Inflammatory macrophage treated with lipopolysaccharide for 4 hours (primary cell): ENCODE data around the gene SULF2.

Experiments
- DNase-seq: peaks from one replicate; pipeline ENCODE4 v3.0.0-alpha.2; 2020

The SULF2 gene

DNA sequence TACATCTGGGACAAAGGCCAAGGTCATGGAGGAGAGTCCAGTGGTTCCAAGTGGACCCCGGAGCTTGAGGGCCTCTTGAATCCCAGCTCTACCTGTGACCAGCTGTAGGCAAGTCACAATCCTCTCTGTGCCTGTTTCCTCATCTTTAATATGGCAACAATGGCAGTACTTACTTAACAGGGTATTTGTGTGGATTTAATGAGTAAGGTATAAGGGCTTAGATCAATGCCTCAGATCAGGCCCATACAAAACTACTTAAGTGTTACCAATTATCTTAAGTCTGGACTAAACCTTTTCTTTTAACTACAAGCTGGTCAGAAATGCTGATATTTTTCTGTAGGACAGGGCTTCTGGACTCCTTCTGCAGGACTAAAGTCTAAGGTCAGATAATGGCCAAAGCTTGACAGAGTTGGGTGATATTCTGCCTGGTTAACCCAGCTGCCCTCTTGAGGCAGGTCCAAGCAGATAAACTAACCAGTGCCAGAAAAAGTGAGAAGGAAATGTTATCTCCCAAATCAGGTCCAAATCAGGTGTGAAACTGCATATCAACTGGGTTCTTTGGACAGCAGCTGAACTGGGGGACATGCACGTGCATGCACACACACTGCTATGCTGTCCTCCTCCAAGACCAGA lies 2.2 kb downstream of the SULF2 start:
- no peak for DNase-seq

DNA sequence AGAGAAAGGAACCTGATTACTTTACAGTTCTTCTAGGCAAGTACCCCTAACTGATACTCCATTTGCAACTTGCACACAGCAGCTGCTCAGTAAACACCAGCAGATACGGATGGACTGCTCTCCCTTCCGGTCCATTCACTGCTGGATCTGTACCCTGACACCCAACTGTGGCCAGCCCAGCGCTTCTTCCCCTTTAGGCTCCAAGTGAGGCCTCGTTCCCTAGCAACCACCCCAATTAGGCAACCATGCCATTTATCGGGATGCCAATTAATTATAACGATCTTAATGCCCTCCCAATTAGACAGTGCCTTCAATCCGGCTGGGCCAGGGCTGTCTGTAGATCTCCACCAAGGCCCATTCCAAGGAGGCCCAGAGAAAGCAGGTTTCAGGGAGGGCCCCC lies 3.2 kb downstream of the SULF2 start:
- DNase-seq = no peak

DNA sequence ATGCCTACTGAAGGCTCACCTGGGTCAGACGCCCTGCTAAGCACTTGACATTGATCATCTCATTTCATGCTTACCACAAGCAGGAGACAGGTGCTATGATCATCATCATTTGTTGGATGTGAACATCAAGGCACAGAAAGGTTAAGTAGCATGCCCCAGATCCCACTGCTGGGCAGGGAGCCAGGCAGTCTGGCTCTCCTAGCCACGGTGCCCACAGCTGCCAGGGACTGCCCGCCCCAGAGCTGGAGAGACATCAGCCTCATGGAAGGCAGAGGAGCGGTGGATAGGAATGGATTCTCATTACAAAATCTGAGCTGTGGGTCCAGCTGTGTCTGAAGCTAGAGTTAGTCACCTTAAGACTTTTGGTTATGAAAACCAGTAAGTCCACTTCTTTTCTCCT lies 3.6 kb downstream of the SULF2 start:
- DNase-seq = no peak

DNA sequence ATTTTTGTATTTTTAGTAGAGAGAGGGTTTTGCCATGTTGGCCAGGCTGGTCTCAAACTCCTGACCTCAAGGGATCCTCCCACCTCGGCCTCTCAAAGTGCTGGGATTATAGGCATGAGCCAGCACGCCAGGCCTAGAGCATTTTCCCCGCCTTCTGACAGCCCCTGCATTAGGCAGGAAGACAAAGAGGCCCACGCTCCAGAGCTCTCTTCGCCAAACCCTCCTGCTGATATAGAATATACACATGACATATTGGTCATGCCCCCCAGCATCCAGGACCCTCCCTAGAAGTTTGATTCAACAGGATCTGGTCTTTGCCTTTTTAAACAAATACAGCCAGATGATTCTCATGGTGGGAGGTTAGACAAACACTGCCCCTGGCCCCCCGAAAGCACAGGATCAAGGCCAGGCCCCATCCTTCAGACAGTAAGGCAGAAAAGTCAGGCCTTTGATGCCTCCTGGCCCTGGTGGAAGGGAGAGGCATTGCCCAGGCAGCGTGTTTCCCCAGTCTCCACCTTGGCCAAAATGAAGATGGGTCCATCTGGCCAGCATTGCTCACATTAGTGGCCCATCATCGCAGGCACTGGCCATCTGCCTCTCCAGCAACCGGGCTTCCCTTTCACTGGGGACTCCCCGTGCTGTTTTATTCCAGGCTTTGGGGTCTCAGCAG lies 4.4 kb downstream of the SULF2 start:
- no peak for DNase-seq

DNA sequence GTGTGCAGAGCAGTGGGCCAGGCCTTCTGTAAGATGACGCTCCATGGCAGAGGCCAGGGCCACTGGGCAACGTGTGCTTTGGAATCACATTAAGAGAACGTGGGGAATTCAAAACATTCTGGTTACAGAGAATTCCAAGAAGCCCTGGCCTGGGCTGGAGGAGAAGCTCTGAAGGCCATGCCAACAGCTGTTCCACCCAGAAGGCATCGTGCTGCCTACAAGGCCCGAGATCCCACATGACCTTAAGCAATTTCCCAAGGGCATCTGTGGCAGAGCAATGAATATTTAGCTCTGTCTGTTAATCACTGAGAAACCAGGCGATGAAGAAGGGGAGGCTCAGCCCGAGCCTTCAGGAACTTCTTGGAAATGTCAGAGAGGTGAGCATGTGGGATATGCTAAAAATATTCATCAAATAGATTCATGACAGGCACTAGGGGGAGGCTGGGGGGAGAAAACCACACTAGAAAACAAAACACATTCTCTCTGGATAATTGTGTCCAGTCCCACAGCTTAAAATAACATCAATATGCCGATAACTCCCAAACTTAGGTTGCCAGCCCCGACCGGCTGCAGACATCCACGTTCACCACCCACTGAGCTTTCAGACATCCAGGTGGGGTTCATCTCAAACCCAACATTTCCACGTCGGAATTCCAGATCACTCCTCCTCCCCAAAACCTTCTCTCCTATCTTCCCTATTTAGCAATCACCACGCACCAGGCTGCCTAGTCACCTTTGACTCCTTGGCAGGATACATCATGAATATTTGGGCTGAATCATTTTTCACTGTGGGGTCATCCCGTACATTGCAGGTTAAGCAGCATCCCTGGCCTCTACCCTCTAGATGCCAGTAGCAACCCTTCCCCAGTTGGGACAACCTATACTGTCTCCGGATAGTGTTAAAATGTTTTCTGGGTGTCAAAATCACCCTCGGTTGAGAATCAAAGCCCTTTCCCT lies 6.6 kb downstream of the SULF2 start:
- no peak for DNase-seq

DNA sequence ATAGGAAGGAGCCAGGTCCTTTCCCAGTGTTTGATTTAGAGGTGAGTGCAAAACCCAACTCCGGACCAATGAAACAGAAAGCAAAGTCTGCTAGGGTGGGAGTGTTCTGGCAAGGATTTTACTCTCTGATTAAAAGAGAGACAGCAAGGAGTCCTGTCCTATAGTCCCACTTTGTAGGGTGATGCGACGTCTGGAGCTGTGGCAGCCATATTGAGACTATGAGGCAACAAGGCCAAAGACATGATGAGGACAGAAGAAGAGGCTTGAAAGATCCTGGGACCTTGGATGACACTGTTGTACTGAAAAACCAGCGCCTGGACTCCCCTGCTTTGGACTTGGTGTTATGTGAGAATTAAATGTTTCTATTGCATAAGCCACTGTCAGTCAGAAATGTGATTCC lies 8.1 kb downstream of the SULF2 start:
- no peak for DNase-seq

DNA sequence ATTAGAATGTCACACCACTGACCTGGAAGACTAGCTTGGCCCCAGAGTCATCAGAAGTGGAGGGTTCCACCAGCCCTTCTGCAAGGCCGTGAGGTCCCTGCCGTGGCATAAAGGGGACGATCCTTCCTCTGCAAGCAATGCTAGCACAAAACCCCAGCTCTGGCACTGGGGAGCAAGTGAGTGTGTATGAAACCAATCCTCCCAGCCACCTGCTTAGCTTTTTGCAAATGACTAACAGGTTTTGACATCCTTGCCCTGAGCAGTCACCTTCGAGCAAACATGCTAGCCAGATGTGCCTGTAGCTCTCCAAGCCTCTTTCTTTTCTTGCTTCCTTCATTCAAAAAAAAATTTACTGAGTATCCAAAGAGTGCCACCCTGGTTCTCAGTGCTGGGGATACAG lies 8.6 kb downstream of the SULF2 start:
- DNase-seq = no peak

DNA sequence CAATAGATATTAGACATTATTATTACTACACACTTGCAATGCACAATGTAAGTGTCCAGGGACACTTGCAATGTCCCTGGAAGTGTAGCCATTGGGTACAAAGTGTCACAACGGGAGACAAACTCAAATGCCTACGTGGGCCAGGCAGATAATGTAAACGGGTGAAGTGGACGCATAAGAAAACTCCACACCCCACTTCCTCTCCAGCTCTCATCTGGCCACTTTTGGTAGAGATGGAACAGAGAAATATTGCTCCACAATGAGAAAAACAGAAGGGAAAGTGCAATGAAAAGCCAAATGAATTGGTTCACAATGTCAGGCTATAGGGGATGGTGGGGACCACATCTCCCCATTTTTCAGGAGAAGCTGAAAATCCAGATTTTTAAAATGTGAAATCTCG lies 9.4 kb downstream of the SULF2 start:
- DNase-seq = peak; percentile 75

DNA sequence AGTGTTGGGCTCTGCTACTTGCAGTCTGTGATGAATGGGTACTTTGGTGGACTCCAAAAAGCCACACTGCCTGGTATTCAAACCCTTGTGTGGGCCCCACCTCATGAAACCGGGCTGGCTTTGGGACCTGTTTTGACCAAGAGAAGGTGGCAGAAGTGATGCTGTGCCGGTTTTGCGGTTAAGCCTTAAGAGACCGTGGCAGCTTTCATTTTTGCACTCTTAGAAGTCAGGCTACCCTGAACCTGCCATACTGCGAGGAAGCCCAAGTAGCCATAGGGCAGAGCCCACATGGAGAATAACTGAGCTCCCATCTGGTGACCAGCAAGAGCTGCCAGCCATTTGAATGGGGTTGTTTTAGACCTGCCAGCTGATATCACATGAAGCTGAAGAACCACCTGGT lies 10.2 kb downstream of the SULF2 start:
- DNase-seq = no peak

DNA sequence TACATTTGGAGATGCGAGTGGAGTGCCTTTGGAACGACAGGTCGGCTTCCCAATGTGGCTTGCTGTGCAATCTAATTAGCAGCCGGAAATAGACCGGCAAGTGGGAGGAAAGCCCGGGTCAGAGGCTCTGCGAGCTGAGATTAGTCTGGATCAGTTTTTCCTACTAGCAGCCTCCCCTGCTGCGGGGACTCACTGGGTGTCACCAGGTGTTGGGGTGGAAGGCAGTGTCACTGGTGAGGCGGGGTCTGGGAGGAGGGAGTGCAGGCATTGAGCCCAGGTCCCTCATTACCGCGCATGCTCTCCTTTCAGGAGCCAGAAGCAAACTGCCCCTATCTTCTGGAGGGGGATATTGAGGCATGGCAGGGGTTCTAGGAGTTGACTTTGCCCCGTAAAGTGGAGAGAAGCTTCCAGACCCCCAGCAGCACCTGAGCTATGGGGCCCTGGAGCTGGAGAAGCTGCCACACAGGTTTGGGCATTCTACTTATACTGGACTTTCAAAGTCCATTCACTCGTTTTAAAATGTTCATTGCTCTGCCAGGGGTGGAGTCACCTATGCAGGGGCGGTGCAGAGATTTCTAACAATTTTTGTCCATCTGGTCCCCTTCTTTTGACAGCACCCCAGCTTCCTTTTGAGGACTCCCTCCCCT lies 11.0 kb downstream of the SULF2 start:
- no peak for DNase-seq

DNA sequence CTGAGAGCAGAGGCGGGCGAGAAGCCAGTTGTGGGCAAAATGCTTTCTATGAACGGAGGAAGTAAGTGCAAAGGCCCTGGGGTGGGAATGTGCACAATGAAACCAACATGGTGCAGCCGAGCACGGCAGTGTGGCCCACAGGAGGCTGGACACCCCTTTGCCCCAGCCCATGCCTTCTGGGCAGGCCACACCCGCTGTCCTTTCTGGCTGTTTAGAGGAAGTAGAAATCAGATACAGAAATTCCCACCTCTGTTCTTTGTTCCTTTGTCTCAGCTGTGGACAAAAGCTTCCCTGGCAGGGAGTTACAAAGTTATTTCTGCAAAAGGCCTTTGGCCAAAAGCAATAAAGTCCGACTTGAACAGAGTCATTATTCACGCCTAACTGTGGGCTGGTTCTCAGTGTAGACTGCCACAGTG lies 11.9 kb downstream of the SULF2 start:
- peak; percentile 67 for DNase-seq

DNA sequence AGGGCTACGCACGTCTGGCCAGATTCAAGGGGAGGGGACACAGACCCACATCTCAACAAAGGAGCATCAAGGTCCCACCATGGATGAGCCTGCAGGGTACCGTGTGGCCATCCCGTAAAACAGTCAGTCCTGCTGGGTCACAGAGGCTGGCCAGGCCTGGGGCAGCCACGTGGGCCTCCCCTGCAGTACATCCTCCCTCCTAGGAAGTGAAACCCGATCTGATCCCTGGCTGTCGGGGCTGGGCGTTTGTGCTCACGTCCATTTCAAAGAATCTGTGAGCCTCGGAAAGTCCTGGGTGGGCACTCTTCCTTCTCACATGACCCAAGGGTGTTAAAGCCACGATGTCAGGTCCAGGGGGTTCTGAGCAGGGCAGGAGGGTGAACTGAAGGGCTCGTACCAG lies 14.3 kb downstream of the SULF2 start:
- peak; percentile 83 for DNase-seq

DNA sequence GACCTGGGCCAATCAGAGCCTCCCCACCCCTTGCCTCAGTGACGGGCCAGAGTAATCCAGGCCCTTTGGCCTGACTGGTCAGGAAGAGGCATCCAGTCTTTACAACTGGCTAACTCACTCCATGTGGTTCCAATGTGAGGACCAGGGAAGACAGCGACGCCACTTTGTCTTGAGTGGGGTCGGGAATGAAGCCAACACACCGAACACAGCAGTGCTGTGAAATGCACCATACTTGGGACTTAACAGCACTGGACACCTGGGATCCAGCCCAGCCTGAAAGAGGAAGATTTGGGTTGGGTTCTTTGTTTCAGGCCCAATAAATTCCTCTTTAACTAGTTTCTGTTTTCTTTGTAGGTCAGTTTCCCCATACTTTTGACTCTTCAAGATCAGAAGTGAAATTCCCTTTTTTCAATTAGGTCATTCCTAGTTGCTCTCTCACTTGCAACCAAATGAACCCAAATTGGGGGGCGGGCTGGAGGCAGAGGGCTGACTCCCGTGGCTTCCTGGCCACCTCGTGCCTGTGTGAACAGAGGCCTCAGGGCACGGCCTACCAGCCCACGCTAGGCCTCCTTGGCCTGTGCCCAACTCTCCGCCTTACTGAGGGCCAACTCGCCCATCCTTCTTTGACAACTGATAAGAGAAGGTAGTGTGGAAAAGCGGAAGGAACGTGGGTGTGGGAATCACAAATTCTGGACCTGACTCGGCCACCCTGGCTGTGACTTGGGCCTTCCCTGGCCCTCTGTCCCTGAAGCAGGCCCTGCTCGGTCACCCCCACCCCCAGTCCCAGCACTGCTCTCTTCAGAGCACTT lies 17.1 kb downstream of the SULF2 start:
- DNase-seq = peak; percentile 98

DNA sequence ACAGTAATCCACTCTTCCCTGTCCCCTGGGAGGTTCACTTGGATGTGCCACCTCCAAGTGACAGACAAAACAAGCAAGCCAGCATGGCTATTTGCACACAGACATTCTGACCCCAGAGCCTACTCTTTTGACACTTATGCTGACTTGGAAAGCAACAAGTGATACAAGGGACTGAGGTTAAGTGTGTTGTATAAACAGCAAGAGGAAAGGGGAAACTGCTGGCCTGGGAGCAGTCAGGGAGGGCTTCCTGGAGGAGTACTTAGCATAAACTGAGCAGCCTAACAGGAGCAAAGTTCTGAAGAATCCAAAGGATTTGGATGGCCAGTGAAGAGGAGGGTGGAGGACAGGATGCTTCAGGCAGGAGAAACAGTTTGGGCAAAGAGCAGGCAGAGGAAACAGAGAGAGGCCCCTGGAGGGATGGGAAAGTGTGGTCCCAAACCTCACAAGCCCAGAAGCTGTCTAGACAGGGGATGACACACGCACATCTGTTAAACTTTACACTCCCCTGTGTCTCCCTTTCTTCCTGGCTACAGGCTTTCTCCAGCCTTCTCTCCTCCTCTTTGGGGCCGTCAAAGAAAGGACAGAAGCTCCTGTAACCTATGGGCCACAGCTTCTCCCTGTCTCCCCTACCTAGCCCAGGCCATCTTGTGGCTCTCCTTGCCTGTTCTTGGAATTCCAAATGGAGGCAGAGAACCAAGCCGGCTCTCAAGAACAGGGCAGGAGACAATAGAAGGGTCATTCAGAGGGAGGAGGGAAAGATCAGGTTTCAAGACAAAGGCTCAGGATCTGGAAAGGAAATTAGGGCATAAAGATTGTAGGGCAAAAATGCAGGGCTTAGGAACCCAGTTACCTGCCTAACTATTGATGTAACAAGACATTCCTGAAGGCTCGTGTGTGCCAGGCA lies 19.3 kb downstream of the SULF2 start:
- peak; percentile 45 for DNase-seq

DNA sequence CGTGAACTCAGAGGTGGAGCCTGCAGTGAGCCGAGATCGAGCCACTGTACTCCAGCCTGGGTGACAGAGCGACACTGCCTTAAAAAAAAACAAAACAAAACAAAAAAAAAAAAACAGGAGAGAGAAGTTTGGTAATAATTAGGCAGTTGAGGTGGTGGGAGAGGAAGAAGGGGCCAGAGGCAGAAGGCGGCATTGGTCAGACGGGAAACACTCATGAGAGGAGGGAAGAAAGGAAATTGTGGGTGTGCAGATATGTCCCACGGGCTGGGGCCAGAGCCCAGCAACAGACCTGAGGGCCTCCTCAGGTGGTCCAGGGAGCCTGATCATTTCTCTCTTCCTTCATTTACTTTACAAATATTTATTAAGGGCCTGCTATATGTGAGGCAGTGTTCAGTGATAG lies 20.0 kb downstream of the SULF2 start:
- peak; percentile 54 for DNase-seq

DNA sequence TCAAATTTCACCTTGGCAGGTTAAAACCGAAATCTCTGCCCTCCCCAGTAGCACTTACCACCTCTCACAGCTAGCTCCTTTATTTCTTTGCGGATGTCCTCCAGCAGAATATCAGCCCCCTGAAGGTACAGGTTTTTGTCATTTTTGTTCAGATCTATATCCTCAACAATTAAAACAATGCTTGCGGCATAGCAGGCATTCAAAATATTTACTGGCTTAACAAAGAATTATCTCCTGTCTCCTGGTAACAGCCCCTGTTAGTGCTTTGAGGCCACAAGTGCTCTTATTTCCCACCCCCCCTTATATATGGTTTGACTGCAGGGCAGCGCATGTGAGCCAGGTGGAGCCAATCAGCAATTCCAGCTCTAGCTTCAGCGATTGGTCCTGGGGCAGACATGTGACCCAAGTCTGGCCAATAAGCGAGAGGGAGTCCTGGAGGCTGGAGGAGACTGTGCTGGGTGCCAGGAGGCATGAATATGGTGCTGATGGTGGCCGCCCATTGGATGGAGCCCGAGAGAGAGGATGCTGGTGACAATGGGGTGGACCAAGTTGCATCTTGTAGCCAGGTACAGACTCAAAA lies 21.0 kb downstream of the SULF2 start:
- no peak for DNase-seq

DNA sequence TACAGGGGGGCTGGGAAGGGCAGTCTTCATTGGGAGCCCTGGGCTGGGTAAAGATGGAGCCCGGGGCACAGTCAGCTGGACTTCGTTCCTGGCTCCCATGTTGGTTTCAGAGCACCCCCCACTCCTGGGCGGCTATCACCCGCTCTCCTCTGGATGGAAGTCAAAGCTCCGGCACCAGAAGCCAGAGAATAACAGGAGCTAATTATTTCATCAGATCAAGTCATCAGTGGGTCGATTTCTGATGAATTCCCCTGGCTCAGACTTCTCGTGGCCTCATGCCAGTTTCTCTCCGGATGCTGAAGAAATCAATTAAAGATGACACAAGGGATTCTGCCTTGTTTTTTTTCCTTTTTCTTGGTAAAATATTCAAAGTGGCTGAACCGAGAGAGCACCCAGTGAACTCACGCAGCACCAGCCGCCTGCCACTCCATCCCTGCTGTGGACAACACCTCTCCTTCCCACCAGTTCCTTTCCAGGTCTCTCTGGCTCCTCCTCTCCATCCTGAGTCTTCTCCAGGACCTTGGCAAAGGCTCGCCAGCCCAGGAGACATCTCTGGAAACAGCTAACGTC lies 22.5 kb downstream of the SULF2 start:
- peak; percentile 73 for DNase-seq

DNA sequence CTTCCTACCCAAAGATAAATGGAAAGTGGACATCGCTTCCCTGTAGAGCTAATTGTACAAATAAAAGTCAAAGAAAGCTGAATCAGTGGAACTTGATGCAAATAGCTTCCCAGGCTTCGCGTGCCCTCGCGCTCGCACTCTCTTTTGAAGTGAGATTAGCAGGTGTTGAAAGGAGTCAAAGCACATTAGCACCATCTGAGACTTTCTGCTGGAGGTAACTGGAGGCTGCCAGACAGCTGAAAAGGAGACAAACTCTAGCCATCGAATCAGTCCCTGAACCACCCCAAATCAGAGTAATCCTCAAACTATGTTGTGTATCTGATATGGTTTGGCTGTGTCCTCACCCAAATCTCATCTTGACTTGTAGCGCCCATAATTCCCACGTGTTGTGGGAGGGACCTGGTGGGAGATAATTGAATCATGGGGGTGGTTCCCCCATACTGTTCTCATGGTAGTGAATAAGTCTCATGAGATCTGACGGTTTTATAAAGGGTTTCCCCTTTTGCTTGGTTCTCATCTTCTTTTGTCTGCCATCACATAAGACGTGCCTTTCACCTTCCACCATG lies 23.7 kb downstream of the SULF2 start:
- DNase-seq = peak; percentile 25

DNA sequence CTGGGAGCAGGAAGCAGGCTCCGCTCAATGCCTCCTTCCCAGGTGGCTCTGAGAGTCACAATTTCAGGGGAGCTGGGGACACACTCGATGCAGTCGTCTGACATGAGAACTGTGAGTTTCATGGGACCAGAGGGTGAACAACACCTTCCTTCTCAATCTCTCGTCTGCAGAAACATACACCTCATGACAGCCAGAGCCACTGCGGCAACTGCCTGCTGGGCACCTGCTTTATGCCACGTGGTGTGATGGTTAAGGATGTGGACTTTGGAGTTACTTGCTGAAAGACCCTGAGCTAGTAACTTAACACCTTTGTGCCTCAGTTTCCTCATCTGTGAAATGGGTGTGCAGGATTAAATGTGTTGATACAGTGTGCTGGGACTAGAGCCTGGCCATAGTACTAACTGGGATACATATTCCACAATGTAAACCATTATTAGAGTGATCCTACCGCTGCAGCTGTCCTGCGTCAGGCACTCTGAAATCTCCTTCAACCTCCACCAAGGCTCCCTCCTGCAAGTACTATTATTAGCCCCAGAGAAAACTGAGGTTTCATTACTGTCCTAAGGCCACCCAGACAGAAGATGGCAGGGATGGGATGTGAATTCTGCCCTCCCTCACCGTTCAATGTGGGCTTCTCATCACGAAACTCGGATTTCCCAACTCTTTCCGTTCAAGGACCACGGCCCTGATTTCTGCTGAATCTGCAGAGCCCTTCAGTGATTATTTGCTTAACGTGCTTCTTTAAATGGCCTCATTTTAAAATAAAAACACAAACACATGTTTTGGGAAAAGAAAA lies 24.4 kb downstream of the SULF2 start:
- DNase-seq = no peak
